GM12878 (cell line): ENCODE results near the gene PTPRJ.

Experiments used
- FOS ChIP-seq: IDR thresholded peaks from 3 replicates; pipeline ENCODE4 v1.6.1; 2011; ENCODE audit warnings: borderline replicate concordance; ENCODE audit not compliant: insufficient read length; ENCODE audit errors: extremely low read depth
- FOXM1 ChIP-seq: IDR thresholded peaks from 2 replicates; pipeline ENCODE4 v1.6.1; 2012; ENCODE audit warnings: low read depth, mild to moderate bottlenecking, inconsistent platforms, low read length, moderate library complexity
- HCFC1 ChIP-seq: fragments of 150-350 bp; IDR thresholded peaks from 2 replicates; pipeline ENCODE4 v1.6.1; 2014; ENCODE audit warnings: low read length
- MTA3 ChIP-seq: IDR thresholded peaks from 2 replicates; pipeline ENCODE4 v1.6.1; 2012; ENCODE audit warnings: low read length, inconsistent platforms, borderline replicate concordance
- MXI1 ChIP-seq: fragments of 150-350 bp; IDR thresholded peaks from 2 replicates; pipeline ENCODE4 v1.6.1; 2011; ENCODE audit warnings: low read depth, mild to moderate bottlenecking, inconsistent platforms, low read length, improper control_type of control experiment
- POLR2A ChIP-seq: IDR thresholded peaks from 2 replicates; pipeline ENCODE4 v1.6.1; 2011; ENCODE audit warnings: low read depth, mild to moderate bottlenecking, low read length
- ZNF207 ChIP-seq: fragments of 450-650 bp; IDR thresholded peaks from 2 replicates; pipeline ENCODE4 v1.6.1; 2014; ENCODE audit warnings: antibody characterized with exemption, mild to moderate bottlenecking, borderline replicate concordance
- TF ChIP-seq, protein P1 (sequence below), 3 experiments: IDR thresholded peaks in 2 of 3; conservative IDR thresholded peaks in 1 of 3; 2 replicates each; pipeline ENCODE4 v1.5.1; 2011; ENCODE audit warnings: low read depth in 3 of 3, low read length in 3 of 3, mild to moderate bottlenecking in 3 of 3, control low read depth in 2 of 3, moderate library complexity in 2 of 3, inconsistent platforms in 1 of 3, mixed read lengths in 1 of 3; ENCODE audit not compliant: control insufficient read depth in 2 of 3, insufficient read depth in 1 of 3; ENCODE audit errors: extremely low read depth in 1 of 3
- TF ChIP-seq, protein P2 (sequence below): IDR thresholded peaks from 2 replicates; pipeline ENCODE4 v1.6.1; 2012; ENCODE audit warnings: low read depth, low read length, improper control_type of control experiment
- TF ChIP-seq, protein P3 (sequence below): IDR thresholded peaks from 2 replicates; pipeline ENCODE4 v1.6.1; 2011; ENCODE audit warnings: low read depth, low read length, improper control_type of control experiment, borderline replicate concordance

DNA sequence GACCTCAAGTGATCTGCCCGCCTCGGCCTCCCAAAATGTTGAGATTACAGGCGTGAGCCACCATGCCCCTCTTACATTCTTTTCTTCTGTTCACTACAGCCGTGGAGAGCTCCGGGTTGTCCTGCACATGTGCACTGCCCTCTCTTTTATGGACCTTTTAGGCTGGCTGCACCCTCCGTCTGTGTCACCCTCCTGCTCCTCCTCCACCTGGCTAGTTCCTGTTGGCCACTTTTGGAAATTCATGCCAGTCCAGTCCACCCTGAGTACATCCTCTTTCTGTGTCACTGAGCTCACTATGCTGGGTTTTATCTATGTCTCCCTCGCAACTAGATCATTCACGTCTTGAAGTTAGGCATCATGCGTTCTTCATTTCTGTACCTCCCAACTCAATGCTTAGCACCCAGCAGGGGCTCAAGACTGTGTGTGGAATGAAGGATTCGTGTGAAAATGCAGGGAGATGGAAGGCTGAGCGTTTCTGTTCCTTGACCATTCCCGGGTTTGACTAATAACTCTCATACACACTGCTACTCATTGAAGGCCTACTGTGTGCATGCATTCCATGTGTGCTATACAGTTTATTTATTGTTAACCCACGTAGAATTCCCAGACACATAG is 60.6 kb downstream of the PTPRJ start:
- TF ChIP-seq HCFC1 (no peak), POLR2A (no peak), FOXM1 (no peak), MTA3 (no peak), FOS (no peak), MXI1 (no peak), ZNF207 (no peak)
- TF ChIP-seq, protein P1, sequence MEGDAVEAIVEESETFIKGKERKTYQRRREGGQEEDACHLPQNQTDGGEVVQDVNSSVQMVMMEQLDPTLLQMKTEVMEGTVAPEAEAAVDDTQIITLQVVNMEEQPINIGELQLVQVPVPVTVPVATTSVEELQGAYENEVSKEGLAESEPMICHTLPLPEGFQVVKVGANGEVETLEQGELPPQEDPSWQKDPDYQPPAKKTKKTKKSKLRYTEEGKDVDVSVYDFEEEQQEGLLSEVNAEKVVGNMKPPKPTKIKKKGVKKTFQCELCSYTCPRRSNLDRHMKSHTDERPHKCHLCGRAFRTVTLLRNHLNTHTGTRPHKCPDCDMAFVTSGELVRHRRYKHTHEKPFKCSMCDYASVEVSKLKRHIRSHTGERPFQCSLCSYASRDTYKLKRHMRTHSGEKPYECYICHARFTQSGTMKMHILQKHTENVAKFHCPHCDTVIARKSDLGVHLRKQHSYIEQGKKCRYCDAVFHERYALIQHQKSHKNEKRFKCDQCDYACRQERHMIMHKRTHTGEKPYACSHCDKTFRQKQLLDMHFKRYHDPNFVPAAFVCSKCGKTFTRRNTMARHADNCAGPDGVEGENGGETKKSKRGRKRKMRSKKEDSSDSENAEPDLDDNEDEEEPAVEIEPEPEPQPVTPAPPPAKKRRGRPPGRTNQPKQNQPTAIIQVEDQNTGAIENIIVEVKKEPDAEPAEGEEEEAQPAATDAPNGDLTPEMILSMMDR (IDR thresholded peaks at IDR 0.05 in 2 of 3, conservative IDR thresholded peaks at IDR 0.05 in 1 of 3; ENCODE audit: control insufficient read depth in 2 of 3, extremely low read depth in 1 of 3, insufficient read depth in 1 of 3, low read depth in 3 of 3, low read length in 3 of 3) = no peak
- TF ChIP-seq, protein P2, sequence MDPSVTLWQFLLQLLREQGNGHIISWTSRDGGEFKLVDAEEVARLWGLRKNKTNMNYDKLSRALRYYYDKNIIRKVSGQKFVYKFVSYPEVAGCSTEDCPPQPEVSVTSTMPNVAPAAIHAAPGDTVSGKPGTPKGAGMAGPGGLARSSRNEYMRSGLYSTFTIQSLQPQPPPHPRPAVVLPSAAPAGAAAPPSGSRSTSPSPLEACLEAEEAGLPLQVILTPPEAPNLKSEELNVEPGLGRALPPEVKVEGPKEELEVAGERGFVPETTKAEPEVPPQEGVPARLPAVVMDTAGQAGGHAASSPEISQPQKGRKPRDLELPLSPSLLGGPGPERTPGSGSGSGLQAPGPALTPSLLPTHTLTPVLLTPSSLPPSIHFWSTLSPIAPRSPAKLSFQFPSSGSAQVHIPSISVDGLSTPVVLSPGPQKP = no peak
- TF ChIP-seq, protein P3, sequence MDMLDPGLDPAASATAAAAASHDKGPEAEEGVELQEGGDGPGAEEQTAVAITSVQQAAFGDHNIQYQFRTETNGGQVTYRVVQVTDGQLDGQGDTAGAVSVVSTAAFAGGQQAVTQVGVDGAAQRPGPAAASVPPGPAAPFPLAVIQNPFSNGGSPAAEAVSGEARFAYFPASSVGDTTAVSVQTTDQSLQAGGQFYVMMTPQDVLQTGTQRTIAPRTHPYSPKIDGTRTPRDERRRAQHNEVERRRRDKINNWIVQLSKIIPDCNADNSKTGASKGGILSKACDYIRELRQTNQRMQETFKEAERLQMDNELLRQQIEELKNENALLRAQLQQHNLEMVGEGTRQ = no peak
